Natural killer cell (primary cell): ENCODE data around the gene WDR19. TPM values are rescaled to one million over a fixed set of nuclear protein-coding genes. Genes with fewer than 3 reads are reported as not detected.

Experiments used
- ATAC-seq, 3 donors: fragments of 150-1000 bp in 2 of 3; fragments of 200-7000 bp in 1 of 3; cut with Tn5 transposase; 1 replicate in 1 of 3; 2 replicates in 2 of 3; pipeline ENCODE4 v1.10.0; 2021; ENCODE audit warnings: mild to moderate bottlenecking in 2 of 3, moderate library complexity in 2 of 3
- DNase-seq, 2 donors: peaks; one replicate each; pipeline versions ENCODE4 v3.0.0 to v3.0.0-alpha.2; 2013 to 2021; ENCODE audit warnings: mixed read lengths in 1 of 2
- H3K27ac ChIP-seq: one replicate; pipeline ENCODE4 v1.5.1; 2013; ENCODE audit warnings: mild to moderate bottlenecking, low read length
- H3K27me3 ChIP-seq: one replicate; pipeline ENCODE4 v1.6.1; 2013; ENCODE audit warnings: low read length; ENCODE audit not compliant: control insufficient read depth, insufficient read depth
- H3K36me3 ChIP-seq: one replicate; pipeline ENCODE4 v1.6.1; 2013; ENCODE audit warnings: low read length; ENCODE audit not compliant: control insufficient read depth, insufficient read depth
- H3K4me1 ChIP-seq: one replicate; pipeline ENCODE4 v1.6.1; 2013; ENCODE audit warnings: low read length; ENCODE audit not compliant: control insufficient read depth, insufficient read depth
- H3K4me3 ChIP-seq: one replicate; pipeline ENCODE4 v1.5.1; 2013; ENCODE audit warnings: low read length
- H3K9me3 ChIP-seq: one replicate; pipeline ENCODE4 v1.6.1; 2013; ENCODE audit warnings: low read length; ENCODE audit not compliant: control insufficient read depth, insufficient read depth
- H3K27ac Mint-ChIP-seq, 2 donors: one replicate each; pipeline ENCODE4 v1.8.0; 2022; ENCODE audit warnings: mild to moderate bottlenecking in 2 of 2, mixed read lengths in 2 of 2, moderate library complexity in 1 of 2
- H3K27me3 Mint-ChIP-seq, 2 donors: one replicate each; pipeline ENCODE4 v1.8.0; 2022; ENCODE audit warnings: low read depth in 2 of 2, mixed read lengths in 2 of 2
- H3K36me3 Mint-ChIP-seq: one replicate; pipeline ENCODE4 v1.8.0; 2022; ENCODE audit warnings: mixed read lengths
- H3K4me1 Mint-ChIP-seq, 2 donors: one replicate each; pipeline ENCODE4 v1.8.0; 2022; ENCODE audit warnings: mixed read lengths in 2 of 2
- H3K4me3 Mint-ChIP-seq: one replicate; pipeline ENCODE4 v1.8.0; 2022; ENCODE audit warnings: mild to moderate bottlenecking, moderate library complexity, mixed read lengths
- H3K9me3 Mint-ChIP-seq, 2 donors: one replicate each; pipeline ENCODE4 v1.8.0; 2022; ENCODE audit warnings: mixed read lengths in 2 of 2
- WGBS: methylation state at CpG from one replicate; pipeline ENCODE4 v1.1.7; 2013; ENCODE audit warnings: missing lambda C conversion rate; ENCODE audit not compliant: insufficient coverage; 5-methylcytosine and 5-hydroxymethylcytosine counted together
- intact Hi-C: fragments of 100-400 bp; cut with micrococcal nuclease; formaldehyde crosslinking; loops from one replicate; pipeline ENCODE4 v1.14.2; 2022
- total RNA-seq, 4 donors: library from RNA; stranded (reverse); fragments of 120-200 nt in 1 of 4; gene quantifications; one replicate each; pipeline versions ENCODE4 v1.2.3 to v1.2.4, GENCODE V29; 2013 to 2022
- TF ChIP-seq, protein P1 (sequence below): fragments of 200-600 bp; IDR thresholded peaks from one replicate; pipeline ENCODE4 v1.8.0; 2022; ENCODE audit warnings: antibody characterized with exemption

The WDR19 gene
- total RNA-seq, 3 donors from 2014 or later (not counting 1 experiment from before 2014, with no cell fraction given) = 12.0 to 19.0 (median 13.8) TPM

DNA sequence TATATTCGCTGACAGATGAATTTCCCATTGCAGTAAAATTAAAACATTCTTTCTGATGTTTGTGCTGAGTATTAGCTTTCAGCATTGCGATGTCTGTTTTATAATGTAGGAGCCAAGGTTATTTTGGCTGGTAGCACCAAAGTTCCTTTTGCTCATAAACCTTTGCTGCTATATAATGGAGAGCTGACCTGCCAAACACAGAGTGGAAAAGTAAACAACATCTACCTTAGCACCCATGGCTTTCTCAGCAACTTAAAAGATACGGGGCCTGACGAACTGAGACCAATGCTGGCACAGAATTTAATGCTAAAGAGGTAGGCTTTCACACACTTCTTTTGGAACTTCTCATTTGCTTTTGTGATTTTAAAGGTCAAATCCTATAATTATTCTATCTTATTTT is 46.0 kb downstream of the WDR19 start:
- no peak for ATAC-seq
- Mint-ChIP-seq H3K4me1 (no peaks in the 10 kb centered on the region), H3K4me3 (no peak overlapping the region), H3K27ac (no peak overlapping the region), H3K36me3 (peaks cover 5% of the 10 kb centered on the region), H3K27me3 (no peaks in the 10 kb centered on the region), H3K9me3 (no peaks in the 10 kb centered on the region)
- H3K4me1 ChIP-seq = no peaks in the 10 kb centered on the region
- intact Hi-C loops = no loop called here
- TF ChIP-seq, protein P1, sequence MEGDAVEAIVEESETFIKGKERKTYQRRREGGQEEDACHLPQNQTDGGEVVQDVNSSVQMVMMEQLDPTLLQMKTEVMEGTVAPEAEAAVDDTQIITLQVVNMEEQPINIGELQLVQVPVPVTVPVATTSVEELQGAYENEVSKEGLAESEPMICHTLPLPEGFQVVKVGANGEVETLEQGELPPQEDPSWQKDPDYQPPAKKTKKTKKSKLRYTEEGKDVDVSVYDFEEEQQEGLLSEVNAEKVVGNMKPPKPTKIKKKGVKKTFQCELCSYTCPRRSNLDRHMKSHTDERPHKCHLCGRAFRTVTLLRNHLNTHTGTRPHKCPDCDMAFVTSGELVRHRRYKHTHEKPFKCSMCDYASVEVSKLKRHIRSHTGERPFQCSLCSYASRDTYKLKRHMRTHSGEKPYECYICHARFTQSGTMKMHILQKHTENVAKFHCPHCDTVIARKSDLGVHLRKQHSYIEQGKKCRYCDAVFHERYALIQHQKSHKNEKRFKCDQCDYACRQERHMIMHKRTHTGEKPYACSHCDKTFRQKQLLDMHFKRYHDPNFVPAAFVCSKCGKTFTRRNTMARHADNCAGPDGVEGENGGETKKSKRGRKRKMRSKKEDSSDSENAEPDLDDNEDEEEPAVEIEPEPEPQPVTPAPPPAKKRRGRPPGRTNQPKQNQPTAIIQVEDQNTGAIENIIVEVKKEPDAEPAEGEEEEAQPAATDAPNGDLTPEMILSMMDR = no peak
- H3K36me3 ChIP-seq = no peaks in the 10 kb centered on the region
- WGBS = 100% methylated on average over 3 of the region's 4 CpGs
- no peak overlapping the region for H3K27ac ChIP-seq
- H3K4me3 ChIP-seq = no peak overlapping the region
- H3K9me3 ChIP-seq = no peaks in the 10 kb centered on the region
- no peaks in the 10 kb centered on the region for H3K27me3 ChIP-seq
- no peak for DNase-seq

DNA sequence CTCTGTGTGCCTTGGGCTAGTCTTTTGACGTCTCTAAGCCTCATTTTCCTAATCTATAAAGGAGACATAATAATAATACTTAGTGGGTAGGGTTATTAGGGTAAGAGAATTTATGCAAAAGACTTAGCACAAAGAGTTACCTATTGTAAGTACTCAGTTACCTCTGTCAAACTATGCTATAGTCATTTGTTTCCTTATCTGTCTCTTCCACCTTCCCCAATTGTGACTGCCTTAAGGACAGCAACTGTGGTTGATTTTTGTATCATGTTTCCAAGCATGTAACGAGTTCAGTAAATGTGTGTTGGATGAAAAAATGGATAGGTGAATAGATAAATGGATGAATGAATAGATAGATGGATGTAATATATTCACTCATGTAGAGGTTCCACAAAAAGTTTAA is 48.1 kb downstream of the WDR19 start:
- H3K36me3 ChIP-seq = peaks cover 2% of the 10 kb centered on the region
- Mint-ChIP-seq H3K9me3 (no peaks in the 10 kb centered on the region), H3K36me3 (peaks cover 5% of the 10 kb centered on the region), H3K4me3 (no peak overlapping the region), H3K4me1 (no peaks in the 10 kb centered on the region), H3K27ac (no peak overlapping the region), H3K27me3 (no peaks in the 10 kb centered on the region)
- no peaks in the 10 kb centered on the region for H3K9me3 ChIP-seq
- TF ChIP-seq, protein P1 = no peak
- no peak overlapping the region for H3K4me3 ChIP-seq
- no peak for DNase-seq
- ATAC-seq = no peak
- WGBS = 83% methylated on average over 1 of the region's 2 CpGs
- H3K27me3 ChIP-seq = no peaks in the 10 kb centered on the region
- H3K27ac ChIP-seq = no peak overlapping the region
- intact Hi-C loops = no loop called here
- H3K4me1 ChIP-seq = no peaks in the 10 kb centered on the region

DNA sequence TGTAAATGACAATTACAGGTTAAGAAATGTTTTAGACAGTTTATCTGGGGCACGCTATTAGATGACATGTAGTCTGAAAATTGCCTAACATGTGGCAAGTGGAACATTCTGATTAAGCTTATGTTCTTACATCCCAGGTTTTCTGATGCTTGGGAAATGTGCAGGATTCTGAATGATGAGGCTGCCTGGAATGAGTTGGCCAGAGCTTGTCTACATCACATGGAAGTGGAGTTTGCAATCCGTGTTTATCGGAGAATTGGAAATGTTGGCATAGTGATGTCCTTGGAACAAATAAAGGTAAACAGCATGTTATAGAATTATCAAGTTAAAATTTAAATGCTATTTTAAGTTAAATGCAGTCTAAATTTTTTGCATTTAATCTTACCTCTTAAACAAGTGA is 49.3 kb downstream of the WDR19 start:
- H3K4me1 Mint-ChIP-seq = no peaks in the 10 kb centered on the region
- no peaks in the 10 kb centered on the region for H3K9me3 ChIP-seq
- intact Hi-C loops = no loop called here
- WGBS = 92% methylated on average over 3 of the region's 3 CpGs
- no peaks in the 10 kb centered on the region for H3K4me1 ChIP-seq
- no peaks in the 10 kb centered on the region for H3K36me3 Mint-ChIP-seq
- DNase-seq = no peak
- no peak for ATAC-seq
- H3K9me3 Mint-ChIP-seq = no peaks in the 10 kb centered on the region
- H3K27ac ChIP-seq = no peak overlapping the region
- H3K27me3 ChIP-seq = no peaks in the 10 kb centered on the region
- H3K4me3 ChIP-seq = no peak overlapping the region
- no peaks in the 10 kb centered on the region for H3K27me3 Mint-ChIP-seq
- H3K4me3 Mint-ChIP-seq = no peak overlapping the region
- H3K36me3 ChIP-seq = peaks cover 2% of the 10 kb centered on the region
- no peak overlapping the region for H3K27ac Mint-ChIP-seq
- TF ChIP-seq, protein P1 = no peak

DNA sequence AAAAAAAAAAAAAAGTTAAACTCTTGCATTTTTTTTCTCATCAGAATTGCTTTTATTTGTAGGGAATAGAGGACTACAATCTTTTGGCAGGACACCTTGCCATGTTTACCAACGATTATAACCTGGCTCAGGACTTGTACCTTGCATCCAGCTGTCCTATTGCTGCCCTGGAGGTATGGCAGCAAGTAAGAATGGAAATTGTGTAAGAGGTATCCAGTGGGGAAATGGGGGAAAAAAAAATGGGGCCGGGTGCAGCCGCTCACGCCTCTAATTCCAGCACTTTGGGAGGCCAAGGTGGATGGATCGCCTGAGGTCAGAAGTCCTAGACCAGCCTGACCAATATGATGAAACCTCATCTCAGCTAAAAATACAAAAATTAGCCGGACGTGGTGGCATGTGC is 49.8 kb downstream of the WDR19 start:
- peaks cover 2% of the 10 kb centered on the region for H3K36me3 ChIP-seq
- no peak for ATAC-seq
- intact Hi-C loops = no loop called here
- H3K9me3 Mint-ChIP-seq = no peaks in the 10 kb centered on the region
- H3K4me1 ChIP-seq = no peaks in the 10 kb centered on the region
- no peaks in the 10 kb centered on the region for H3K27me3 Mint-ChIP-seq
- H3K27me3 ChIP-seq = no peaks in the 10 kb centered on the region
- no peak overlapping the region for H3K27ac Mint-ChIP-seq
- H3K9me3 ChIP-seq = no peaks in the 10 kb centered on the region
- TF ChIP-seq, protein P1 = no peak
- 80% methylated on average over 7 of the region's 7 CpGs for WGBS
- no peak overlapping the region for H3K27ac ChIP-seq
- H3K4me3 Mint-ChIP-seq = no peak overlapping the region
- no peak overlapping the region for H3K4me3 ChIP-seq
- no peak for DNase-seq
- H3K36me3 Mint-ChIP-seq = no peaks in the 10 kb centered on the region
- H3K4me1 Mint-ChIP-seq = no peaks in the 10 kb centered on the region
